Mucosa of stomach (tissue), 1 donor: Measurements from ENCODE around the gene NOP56.
"Not testable (repeated sequence)": the region's sequence is repeated elsewhere in the genome, so short reads cannot be mapped to it uniquely, and the experiment has no call there.

Experiments used
- H3K27me3 ChIP-seq: one replicate; pipeline ENCODE4 v1.7.0; 2013; ENCODE audit warnings: mild to moderate bottlenecking, low read length; ENCODE audit not compliant: control insufficient read depth, insufficient read depth
- H3K36me3 ChIP-seq: one replicate; pipeline ENCODE4 v1.7.0; 2013; ENCODE audit warnings: low read length; ENCODE audit not compliant: control insufficient read depth, insufficient read depth
- H3K4me1 ChIP-seq: one replicate; pipeline ENCODE4 v1.7.0; 2013; ENCODE audit warnings: mild to moderate bottlenecking, low read length; ENCODE audit not compliant: control insufficient read depth, insufficient read depth
- H3K4me3 ChIP-seq: one replicate; pipeline ENCODE4 v1.7.0; 2013; ENCODE audit warnings: low read length
- H3K9ac ChIP-seq: one replicate; pipeline ENCODE4 v1.7.0; 2013; ENCODE audit warnings: mild to moderate bottlenecking, low read length, moderate library complexity
- H3K9me3 ChIP-seq: one replicate; pipeline ENCODE4 v1.7.0; 2013; ENCODE audit warnings: mild to moderate bottlenecking, low read length, moderate library complexity; ENCODE audit not compliant: control insufficient read depth
- donor health status: Pancreatic carcinoma.

The NOP56 gene

GRCh38 chr20:2663887-2664719 lies 11.7 kb downstream of the NOP56 start, which contains the start of gene IDH3B:
IDH3B (minus strand) TSS chr20:2664216; CDS start chr20:2664188, 28 bp downstream.
- Histone ChIP-seq H3K9ac (peak within 1 kb of the TSS; percentile 80), H3K9me3 (no peaks in the 10 kb centered on the region), H3K4me1 (peaks cover 12% of the 10 kb centered on the region), H3K36me3 (peaks cover 5% of the 10 kb centered on the region), H3K27me3 (no peaks in the 10 kb centered on the region), H3K4me3 (peak within 1 kb of the TSS; percentile 94)

- Histone ChIP-seq H3K4me1 (no peaks in the 10 kb centered on the region), H3K27me3 (peaks cover 3% of the 10 kb centered on the region), H3K36me3 (no peaks in the 10 kb centered on the region), H3K9me3 (no peaks in the 10 kb centered on the region), H3K4me3 (no peak overlapping the region), H3K9ac (no peak overlapping the region)
These were observed 19.5 kb downstream of the NOP56 start for GRCh38 chr20:2671977-2672376.

GRCh38 chr20:2672446-2672845 lies 20.0 kb downstream of the NOP56 start:
- Histone ChIP-seq H3K4me1 (no peaks in the 10 kb centered on the region), H3K4me3 (no peak overlapping the region), H3K9me3 (no peaks in the 10 kb centered on the region), H3K9ac (no peak overlapping the region), H3K27me3 (peaks cover 3% of the 10 kb centered on the region), H3K36me3 (no peaks in the 10 kb centered on the region)

GRCh38 chr20:2673453-2673852 lies 21.0 kb downstream of the NOP56 start:
- Histone ChIP-seq H3K9ac (no peak overlapping the region), H3K4me1 (no peaks in the 10 kb centered on the region), H3K27me3 (peaks cover 3% of the 10 kb centered on the region), H3K36me3 (no peaks in the 10 kb centered on the region), H3K4me3 (no peak overlapping the region), H3K9me3 (no peaks in the 10 kb centered on the region)

- Histone ChIP-seq H3K4me3 (no peak overlapping the region), H3K4me1 (no peaks in the 10 kb centered on the region), H3K9ac (no peak overlapping the region), H3K9me3 (no peaks in the 10 kb centered on the region), H3K27me3 (no peaks in the 10 kb centered on the region), H3K36me3 (no peaks in the 10 kb centered on the region)
These were observed 27.6 kb downstream of the NOP56 start for GRCh38 chr20:2680046-2680445.

GRCh38 chr20:2682040-2682439 lies 29.6 kb downstream of the NOP56 start:
- not testable (repeated sequence) for H3K4me1 ChIP-seq, H3K9me3 ChIP-seq, H3K4me3 ChIP-seq, H3K36me3 ChIP-seq, H3K9ac ChIP-seq, H3K27me3 ChIP-seq

- not testable (repeated sequence) for H3K9ac ChIP-seq, H3K9me3 ChIP-seq, H3K4me1 ChIP-seq, H3K36me3 ChIP-seq, H3K4me3 ChIP-seq
- peaks cover 19% of the 10 kb centered on the region for H3K27me3 ChIP-seq
These were observed 32.4 kb downstream of the NOP56 start for GRCh38 chr20:2684817-2685216.

GRCh38 chr20:2687514-2687913 lies 35.1 kb downstream of the NOP56 start:
- Histone ChIP-seq H3K4me1 (peaks cover 13% of the 10 kb centered on the region), H3K4me3 (no peak overlapping the region), H3K27me3 (peaks cover 34% of the 10 kb centered on the region), H3K9ac (no peak overlapping the region), H3K9me3 (no peaks in the 10 kb centered on the region), H3K36me3 (no peaks in the 10 kb centered on the region)

- H3K27me3 ChIP-seq = peaks cover 34% of the 10 kb centered on the region
- no peak overlapping the region for H3K9ac ChIP-seq
- no peak overlapping the region for H3K4me3 ChIP-seq
- H3K9me3 ChIP-seq = no peaks in the 10 kb centered on the region
- peaks cover 13% of the 10 kb centered on the region for H3K4me1 ChIP-seq
- H3K36me3 ChIP-seq = no peaks in the 10 kb centered on the region
These were observed 35.7 kb downstream of the NOP56 start for GRCh38 chr20:2688041-2688591.

GRCh38 chr20:2690213-2690612 lies 37.8 kb downstream of the NOP56 start:
- peaks cover 13% of the 10 kb centered on the region for H3K4me1 ChIP-seq
- H3K4me3 ChIP-seq = no peak overlapping the region
- H3K27me3 ChIP-seq = peaks cover 53% of the 10 kb centered on the region

GRCh38 chr20:2690718-2691117 lies 38.3 kb downstream of the NOP56 start:
- H3K36me3 ChIP-seq = no peaks in the 10 kb centered on the region
- peaks cover 13% of the 10 kb centered on the region for H3K4me1 ChIP-seq
- H3K4me3 ChIP-seq = no peak overlapping the region
- H3K9me3 ChIP-seq = no peaks in the 10 kb centered on the region
- no peak overlapping the region for H3K9ac ChIP-seq
- peaks cover 58% of the 10 kb centered on the region for H3K27me3 ChIP-seq

More at GRCh38 chr20:2690213-2690612, 37.8 kb downstream of the NOP56 start:
- Histone ChIP-seq H3K9ac (no peak overlapping the region), H3K9me3 (no peaks in the 10 kb centered on the region), H3K36me3 (no peaks in the 10 kb centered on the region)

GRCh38 chr20:2691127-2691526 lies 38.7 kb downstream of the NOP56 start:
- Histone ChIP-seq H3K27me3 (peaks cover 61% of the 10 kb centered on the region), H3K4me1 (peaks cover 13% of the 10 kb centered on the region), H3K36me3 (no peaks in the 10 kb centered on the region), H3K4me3 (no peak overlapping the region), H3K9ac (no peak overlapping the region), H3K9me3 (no peaks in the 10 kb centered on the region)
